Measurements from ENCODE around the gene ANKRD22. TPM values are rescaled to one million over a fixed set of nuclear protein-coding genes. Genes with fewer than 3 reads are reported as not detected.

ANKRD22 gene
- polyA plus RNA-seq, 1 of the 3 experiments (the other 2 are of a cell fraction): 0.15 TPM

DNA sequence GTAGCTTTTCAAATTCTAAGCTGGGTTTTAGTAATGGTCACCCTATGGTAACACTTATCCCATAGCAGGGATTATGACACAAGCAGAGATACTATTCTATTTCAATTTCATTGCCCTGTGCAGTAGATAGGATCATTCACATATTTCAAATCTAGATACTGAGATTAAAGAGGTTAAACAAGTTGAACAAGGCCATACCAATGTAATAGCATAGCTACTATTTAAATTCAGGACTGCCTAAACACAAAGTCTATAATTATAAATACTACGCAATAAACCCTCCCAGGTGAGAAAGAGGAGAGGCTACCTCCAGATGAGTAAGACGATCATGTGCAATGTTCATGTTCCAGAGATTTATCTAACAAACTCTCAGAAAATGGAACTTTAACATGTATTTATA is 48.0 kb downstream of the ANKRD22 start:
- Histone ChIP-seq H3K4me2 (no peak overlapping the region), H3K27ac (ENCODE audit: low read depth in 2 of 2, low read length in 1 of 2) (no peak overlapping the region), H3K9me2 (no peaks in the 10 kb centered on the region), H3K9ac (no peak overlapping the region), H3K9me3 (no peaks in the 10 kb centered on the region), H3F3A (replicated peaks; ENCODE audit: insufficient read depth) (peaks cover 9% of the 10 kb centered on the region), H3K4me3 (ENCODE audit: low read depth in 2 of 2, low read length in 1 of 2) (no peak overlapping the region), H4K20me1 (ENCODE audit: insufficient read depth) (no peaks in the 10 kb centered on the region), H3K36me3 (replicated peaks in 1 of 2; ENCODE audit: control insufficient read depth in 1 of 2, insufficient read depth in 2 of 2, low read length in 1 of 2) (no peaks in the 10 kb centered on the region), H3K27me3 (ENCODE audit: insufficient read depth) (no peaks in the 10 kb centered on the region), H3K4me1 (ENCODE audit: control insufficient read depth in 1 of 2, insufficient read depth in 2 of 2, low read depth in 1 of 2, low read length in 1 of 2) (peaks cover 0 to 3% of the 10 kb centered on the region in 2 experiments; a peak in 2 of 4 replicates), H3K79me2 (ENCODE audit: insufficient read depth) (no peaks in the 10 kb centered on the region), H2AFZ (ENCODE audit: low read depth) (no peak overlapping the region)
- ChIA-PET POLR2A (no interaction called here), CTCF (interaction anchor here (0.8 to 1.1 kb wide), 2 partner anchors 24 to 239 kb away, joined by 3 read pairs; no protein-coding TSS in a partner anchor)
- no peak for DNase-seq
- TF ChIP-seq SMC3 (IDR thresholded peaks at IDR 0.05; ENCODE audit: low read depth, low read length) (no peak), EP300 (IDR thresholded peaks at IDR 0.05; ENCODE audit: borderline replicate concordance in 1 of 2, low read depth in 1 of 2, low read length in 1 of 2) (no peak), MEF2A (IDR thresholded peaks at IDR 0.05; ENCODE audit: borderline replicate concordance, low read depth) (no peak), EZH2phosphoT487 (IDR thresholded peaks at IDR 0.05; ENCODE audit: borderline replicate concordance, low read depth) (no peak), NRF1 (IDR thresholded peaks at IDR 0.05; ENCODE audit: low read depth, low read length) (no peak), RAD21 (IDR thresholded peaks at IDR 0.05; ENCODE audit: low read length) (no peak), RCOR1 (IDR thresholded peaks at IDR 0.05; ENCODE audit: low read length) (no peak), RXRA (IDR thresholded peaks at IDR 0.05; ENCODE audit: borderline replicate concordance, low read depth) (no peak), SIN3A (IDR thresholded peaks at IDR 0.05; ENCODE audit: borderline replicate concordance, low read depth, low read length) (no peak), TEAD4 (IDR thresholded peaks at IDR 0.05; ENCODE audit: borderline replicate concordance, insufficient read depth) (no peak), JUND (IDR thresholded peaks at IDR 0.05) (no peak), TCF12 (IDR thresholded peaks at IDR 0.05) (no peak), GABPA (IDR thresholded peaks at IDR 0.05; ENCODE audit: low read depth) (no peak)
- TF ChIP-seq, protein P1, sequence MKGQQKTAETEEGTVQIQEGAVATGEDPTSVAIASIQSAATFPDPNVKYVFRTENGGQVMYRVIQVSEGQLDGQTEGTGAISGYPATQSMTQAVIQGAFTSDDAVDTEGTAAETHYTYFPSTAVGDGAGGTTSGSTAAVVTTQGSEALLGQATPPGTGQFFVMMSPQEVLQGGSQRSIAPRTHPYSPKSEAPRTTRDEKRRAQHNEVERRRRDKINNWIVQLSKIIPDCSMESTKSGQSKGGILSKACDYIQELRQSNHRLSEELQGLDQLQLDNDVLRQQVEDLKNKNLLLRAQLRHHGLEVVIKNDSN (IDR thresholded peaks at IDR 0.05; ENCODE audit: borderline replicate concordance, low read depth): no peak
- TF ChIP-seq, protein P2, sequence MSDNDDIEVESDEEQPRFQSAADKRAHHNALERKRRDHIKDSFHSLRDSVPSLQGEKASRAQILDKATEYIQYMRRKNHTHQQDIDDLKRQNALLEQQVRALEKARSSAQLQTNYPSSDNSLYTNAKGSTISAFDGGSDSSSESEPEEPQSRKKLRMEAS (IDR thresholded peaks at IDR 0.05; ENCODE audit: low read depth): no peak
- TF ChIP-seq, protein P3, sequence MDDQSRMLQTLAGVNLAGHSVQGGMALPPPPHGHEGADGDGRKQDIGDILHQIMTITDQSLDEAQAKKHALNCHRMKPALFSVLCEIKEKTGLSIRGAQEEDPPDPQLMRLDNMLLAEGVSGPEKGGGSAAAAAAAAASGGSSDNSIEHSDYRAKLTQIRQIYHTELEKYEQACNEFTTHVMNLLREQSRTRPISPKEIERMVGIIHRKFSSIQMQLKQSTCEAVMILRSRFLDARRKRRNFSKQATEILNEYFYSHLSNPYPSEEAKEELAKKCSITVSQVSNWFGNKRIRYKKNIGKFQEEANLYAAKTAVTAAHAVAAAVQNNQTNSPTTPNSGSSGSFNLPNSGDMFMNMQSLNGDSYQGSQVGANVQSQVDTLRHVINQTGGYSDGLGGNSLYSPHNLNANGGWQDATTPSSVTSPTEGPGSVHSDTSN (IDR thresholded peaks at IDR 0.05): no peak
- TF ChIP-seq, protein P4, sequence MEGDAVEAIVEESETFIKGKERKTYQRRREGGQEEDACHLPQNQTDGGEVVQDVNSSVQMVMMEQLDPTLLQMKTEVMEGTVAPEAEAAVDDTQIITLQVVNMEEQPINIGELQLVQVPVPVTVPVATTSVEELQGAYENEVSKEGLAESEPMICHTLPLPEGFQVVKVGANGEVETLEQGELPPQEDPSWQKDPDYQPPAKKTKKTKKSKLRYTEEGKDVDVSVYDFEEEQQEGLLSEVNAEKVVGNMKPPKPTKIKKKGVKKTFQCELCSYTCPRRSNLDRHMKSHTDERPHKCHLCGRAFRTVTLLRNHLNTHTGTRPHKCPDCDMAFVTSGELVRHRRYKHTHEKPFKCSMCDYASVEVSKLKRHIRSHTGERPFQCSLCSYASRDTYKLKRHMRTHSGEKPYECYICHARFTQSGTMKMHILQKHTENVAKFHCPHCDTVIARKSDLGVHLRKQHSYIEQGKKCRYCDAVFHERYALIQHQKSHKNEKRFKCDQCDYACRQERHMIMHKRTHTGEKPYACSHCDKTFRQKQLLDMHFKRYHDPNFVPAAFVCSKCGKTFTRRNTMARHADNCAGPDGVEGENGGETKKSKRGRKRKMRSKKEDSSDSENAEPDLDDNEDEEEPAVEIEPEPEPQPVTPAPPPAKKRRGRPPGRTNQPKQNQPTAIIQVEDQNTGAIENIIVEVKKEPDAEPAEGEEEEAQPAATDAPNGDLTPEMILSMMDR (IDR thresholded peaks at IDR 0.05): no peak
- 93% methylated on average over 2 of the region's 2 CpGs for WGBS (ENCODE audit: low lambda C conversion rate)

Measured in SK-N-SH (cell line).